ENCODE results near the gene RMDN2. TPM values are rescaled to one million over a fixed set of nuclear protein-coding genes. Genes with fewer than 3 reads are reported as not detected.
"Not testable (repeated sequence)": the region's sequence is repeated elsewhere in the genome, so short reads cannot be mapped to it uniquely, and the experiment has no call there.

RMDN2 gene
- total and polyA plus RNA-seq, 11 donors = 2.7 to 7.2 (median 5.7) TPM

- H3K9me3 ChIP-seq = no peaks in the 10 kb centered on the region
- ATAC-seq = no peak
- peaks cover 0 to 5% (median 0%) of the 10 kb centered on the region in 9 donors for H3K36me3 ChIP-seq
- H3K4me3 ChIP-seq = no peak overlapping the region
- no peak overlapping the region for H3K27ac ChIP-seq
- intact Hi-C loops (cut with DNase I) = no loop called here
- no peak for DNase-seq
- TF ChIP-seq CTCF (IDR thresholded peaks at IDR 0.05) (no peak), POLR2A (IDR thresholded peaks at IDR 0.05) (no peak)
- WGBS, 4 donors = 94 to 95% (median 95%) methylated on average over 3 of the region's 3 CpGs
- H3K4me1 ChIP-seq = peaks cover 0 to 4% (median 0%) of the 10 kb centered on the region in 12 donors
- H3K27me3 ChIP-seq = no peaks in the 10 kb centered on the region
Measured at GRCh38 chr2:37992601-37993000, 67.5 kb downstream of the RMDN2 start.

- intact Hi-C loops (cut with DNase I) = no loop called here
- WGBS, 4 donors = 95 to 98% (median 97%) methylated on average over 3 of the region's 3 CpGs
- no peak for ATAC-seq
Measured at GRCh38 chr2:37993143-37993542, 68.1 kb downstream of the RMDN2 start.

GRCh38 chr2:37997629-37998028 is 72.5 kb downstream of the RMDN2 start:
- ATAC-seq = peak in 3 of 4 donors; percentile 67 to 81 (median 72)
- no peak for DNase-seq
- WGBS, 4 donors = 50 to 88% (median 69%) methylated on average over 1 of the region's 1 CpG
- intact Hi-C loops (cut with DNase I) = no loop called here
- H3K27ac ChIP-seq = no peak overlapping the region
- TF ChIP-seq POLR2A (IDR thresholded peaks at IDR 0.05) = no peak
- TF ChIP-seq CTCF (IDR thresholded peaks at IDR 0.05) = no peak
- H3K9me3 ChIP-seq = peaks cover 0 to 12% (median 0%) of the 10 kb centered on the region in 12 donors
- H3K27me3 ChIP-seq = no peaks in the 10 kb centered on the region
- H3K4me3 ChIP-seq = no peak overlapping the region
- peaks cover 0 to 5% (median 0%) of the 10 kb centered on the region in 12 donors for H3K4me1 ChIP-seq
- H3K36me3 ChIP-seq = peaks cover 0 to 28% (median 2%) of the 10 kb centered on the region in 9 donors

More at GRCh38 chr2:37993143-37993542, 68.1 kb downstream of the RMDN2 start:
- Histone ChIP-seq H3K4me1 (peaks cover 0 to 5% (median 0%) of the 10 kb centered on the region in 12 donors), H3K4me3 (no peak overlapping the region), H3K36me3 (peaks cover 0 to 10% (median 0%) of the 10 kb centered on the region in 9 donors), H3K27me3 (no peaks in the 10 kb centered on the region), H3K27ac (no peak overlapping the region), H3K9me3 (no peaks in the 10 kb centered on the region)
- TF ChIP-seq CTCF (IDR thresholded peaks at IDR 0.05) (peak in 1 of 12 donors; percentile 7), POLR2A (IDR thresholded peaks at IDR 0.05) (no peak)
- no peak for DNase-seq

GRCh38 chr2:38000485-38001222 is 75.6 kb downstream of the RMDN2 start:
- TF ChIP-seq POLR2A (IDR thresholded peaks at IDR 0.05) (no peak), CTCF (IDR thresholded peaks at IDR 0.05) (no peak)
- no peak for DNase-seq
- Histone ChIP-seq H3K9me3 (peaks cover 0 to 15% (median 0%) of the 10 kb centered on the region in 12 donors), H3K27ac (no peak overlapping the region), H3K4me1 (peaks cover 0 to 5% (median 0%) of the 10 kb centered on the region in 12 donors), H3K4me3 (no peak overlapping the region), H3K27me3 (no peaks in the 10 kb centered on the region), H3K36me3 (peaks cover 0 to 39% (median 2%) of the 10 kb centered on the region in 9 donors)
- 79 to 96% (median 86%) methylated on average over 1 of the region's 1 CpG for WGBS, 4 donors
- intact Hi-C loops (cut with DNase I) = no loop called here
- ATAC-seq = no peak

- WGBS, 4 donors = 33 to 84% (median 74%) methylated on average over 1 to 6 of the region's 6 CpGs
- H3K27ac ChIP-seq; ATAC-seq; H3K27me3 ChIP-seq; H3K36me3 ChIP-seq; H3K4me1 ChIP-seq; H3K4me3 ChIP-seq; intact Hi-C loops (cut with DNase I); DNase-seq; H3K9me3 ChIP-seq: not testable (repeated sequence)
Measured at GRCh38 chr2:38010187-38010586, 85.1 kb downstream of the RMDN2 start.
